B cell (primary cell): Measurements from ENCODE around the gene SGCA.

Source experiments
- EZH2 ChIP-seq: IDR thresholded peaks from 2 replicates; pipeline ENCODE4 v1.6.1; 2012; ENCODE audit warnings: borderline replicate concordance, low read depth, mild to moderate bottlenecking, moderate library complexity, low read length; ENCODE audit not compliant: insufficient read depth, poor library complexity, severe bottlenecking
- TF ChIP-seq, protein P1 (sequence below): fragments of 200-600 bp; IDR thresholded peaks from one replicate; pipeline ENCODE4 v1.8.0; 2022; ENCODE audit warnings: antibody characterized with exemption, mild to moderate bottlenecking

DNA sequence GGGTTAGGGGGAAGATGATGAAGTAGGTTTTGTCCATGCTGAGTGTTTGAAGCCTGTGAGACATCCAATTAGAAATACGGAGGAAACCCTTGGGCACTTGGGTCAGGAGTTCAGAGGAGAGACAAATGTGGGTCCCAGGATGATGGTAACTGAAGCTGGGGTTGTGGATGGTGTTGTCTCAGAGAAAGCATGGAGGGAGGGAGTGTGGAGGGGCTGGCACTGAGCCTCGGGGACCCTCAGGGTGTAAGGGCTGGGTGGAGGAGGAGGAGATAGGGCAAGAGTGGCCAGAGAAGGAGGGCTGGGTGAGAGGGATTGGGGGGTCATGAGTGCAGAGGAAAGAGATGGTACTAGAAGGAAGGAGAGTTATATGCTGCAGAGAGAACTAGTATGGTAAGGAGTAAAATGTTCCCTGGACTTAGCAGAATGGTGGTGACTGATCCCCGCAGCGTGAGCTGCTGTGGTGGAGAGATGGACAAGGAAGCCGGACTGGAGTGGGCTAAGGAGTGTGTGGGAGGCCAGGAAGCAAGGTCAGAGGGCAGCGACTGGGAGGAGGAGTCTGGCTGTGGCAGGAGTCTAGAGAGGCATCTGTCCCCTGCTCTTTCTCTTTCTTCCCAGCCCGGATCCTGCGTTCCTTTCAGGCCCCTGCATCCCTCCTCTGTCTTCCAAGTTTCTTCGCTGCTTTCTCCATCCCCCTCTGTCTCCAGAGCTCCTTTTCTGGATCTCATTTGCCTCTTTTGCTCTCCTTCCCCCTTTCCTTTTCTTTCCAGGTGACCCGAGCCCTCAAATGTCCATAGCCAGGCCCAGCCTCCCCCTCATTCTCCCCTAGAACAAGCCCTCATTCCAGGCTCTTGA, 39.5 kb downstream of the SGCA start:
- TF ChIP-seq, protein P1, sequence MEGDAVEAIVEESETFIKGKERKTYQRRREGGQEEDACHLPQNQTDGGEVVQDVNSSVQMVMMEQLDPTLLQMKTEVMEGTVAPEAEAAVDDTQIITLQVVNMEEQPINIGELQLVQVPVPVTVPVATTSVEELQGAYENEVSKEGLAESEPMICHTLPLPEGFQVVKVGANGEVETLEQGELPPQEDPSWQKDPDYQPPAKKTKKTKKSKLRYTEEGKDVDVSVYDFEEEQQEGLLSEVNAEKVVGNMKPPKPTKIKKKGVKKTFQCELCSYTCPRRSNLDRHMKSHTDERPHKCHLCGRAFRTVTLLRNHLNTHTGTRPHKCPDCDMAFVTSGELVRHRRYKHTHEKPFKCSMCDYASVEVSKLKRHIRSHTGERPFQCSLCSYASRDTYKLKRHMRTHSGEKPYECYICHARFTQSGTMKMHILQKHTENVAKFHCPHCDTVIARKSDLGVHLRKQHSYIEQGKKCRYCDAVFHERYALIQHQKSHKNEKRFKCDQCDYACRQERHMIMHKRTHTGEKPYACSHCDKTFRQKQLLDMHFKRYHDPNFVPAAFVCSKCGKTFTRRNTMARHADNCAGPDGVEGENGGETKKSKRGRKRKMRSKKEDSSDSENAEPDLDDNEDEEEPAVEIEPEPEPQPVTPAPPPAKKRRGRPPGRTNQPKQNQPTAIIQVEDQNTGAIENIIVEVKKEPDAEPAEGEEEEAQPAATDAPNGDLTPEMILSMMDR = no peak
- TF ChIP-seq EZH2 = no peak
